Measurements from ENCODE around the gene LRRC51. TPM values are rescaled to one million over a fixed set of nuclear protein-coding genes. Genes with fewer than 3 reads are reported as not detected.

LRRC51 gene
- total and polyA plus RNA-seq, 2 donors (not counting 1 experiment from before 2014, with no cell fraction given), result 1.4 to 7.7 TPM

DNA sequence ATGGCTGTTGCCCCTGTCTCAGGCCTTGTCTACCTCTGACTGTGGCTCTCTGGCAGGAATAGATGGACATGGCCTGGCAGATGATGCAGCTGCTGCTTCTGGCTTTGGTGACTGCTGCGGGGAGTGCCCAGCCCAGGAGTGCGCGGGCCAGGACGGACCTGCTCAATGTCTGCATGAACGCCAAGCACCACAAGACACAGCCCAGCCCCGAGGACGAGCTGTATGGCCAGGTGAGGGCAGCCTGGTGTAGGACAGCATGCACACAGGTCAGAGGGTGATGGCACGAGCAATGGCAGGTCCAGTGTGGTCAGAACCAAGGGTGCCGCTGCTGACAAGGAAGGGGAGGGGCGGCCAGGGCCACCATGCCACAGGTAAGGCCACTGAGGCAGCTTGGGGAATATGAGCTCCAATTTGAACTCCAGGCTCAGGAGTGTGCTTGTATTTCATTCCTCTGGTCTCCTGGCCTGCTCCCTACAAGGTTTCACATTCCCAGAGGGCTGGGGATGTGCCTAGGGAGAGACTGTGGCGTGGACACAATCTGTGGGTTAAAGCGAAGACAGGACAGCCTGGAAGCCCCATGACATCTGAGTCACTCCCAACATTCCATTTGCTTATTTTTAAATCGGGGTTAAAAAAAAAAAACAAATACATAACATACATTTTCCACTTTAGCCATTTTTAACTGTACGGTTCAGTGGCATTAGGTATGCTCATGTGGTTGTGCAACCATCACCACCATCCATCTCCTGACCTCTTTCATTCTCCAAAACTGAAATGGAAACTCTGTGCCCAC is 55.4 kb downstream of the LRRC51 start:
- Mint-ChIP-seq H3K4me1 (no peaks in the 10 kb centered on the region), H3K27me3 (peaks cover 18% of the 10 kb centered on the region), H3K9me3 (ENCODE audit: insufficient read depth) (no peaks in the 10 kb centered on the region), H3K27ac (no peak overlapping the region), H3K4me3 (no peak overlapping the region)
- H3K4me2 ChIP-seq (replicated peaks; ENCODE audit: low read depth, low read length, poor library complexity, severe bottlenecking), result no peak overlapping the region
- H3K27me3 ChIP-seq (replicated peaks in 1 of 4; ENCODE audit: control extremely low read depth in 1 of 4, control insufficient read depth in 3 of 4, insufficient read depth in 4 of 4, low read length in 3 of 4), result peaks cover 0 to 5% (median 4%) of the 10 kb centered on the region in 4 experiments
- H3K79me2 ChIP-seq (ENCODE audit: control insufficient read depth, insufficient read depth, low read length), result no peaks in the 10 kb centered on the region
- ChIA-PET POLR2A (no interaction called here), CTCF (interaction anchor here (1.1 kb wide), 1 partner anchor 111 kb away, joined by 3 read pairs; no protein-coding TSS in a partner anchor)
- H3K27ac ChIP-seq (ENCODE audit: low read length in 2 of 2), result no peak overlapping the region
- no peaks in the 10 kb centered on the region for H3K36me3 ChIP-seq (replicated peaks in 1 of 2; ENCODE audit: control extremely low read depth in 1 of 2, control insufficient read depth in 1 of 2, extremely low read depth in 1 of 2, insufficient read depth in 2 of 2, low read length in 1 of 2)
- H4K20me1 ChIP-seq (ENCODE audit: control insufficient read depth, insufficient read depth, low read length, poor library complexity, severe bottlenecking), result no peaks in the 10 kb centered on the region
- no peak for ATAC-seq (ENCODE audit: low read depth)
- H2AFZ ChIP-seq (ENCODE audit: insufficient read depth, low read depth, low read length, poor library complexity, severe bottlenecking), result no peak overlapping the region
- H3K9me3 ChIP-seq (ENCODE audit: control extremely low read depth in 1 of 3, control insufficient read depth in 2 of 3, insufficient read depth in 1 of 3, low read length in 2 of 3), result no peaks in the 10 kb centered on the region
- H3K4me1 ChIP-seq (ENCODE audit: control insufficient read depth in 2 of 2, insufficient read depth in 2 of 2, low read length in 2 of 2), result no peaks in the 10 kb centered on the region
- H3K4me3 ChIP-seq (ENCODE audit: control extremely low read depth in 1 of 5, extremely low read depth in 1 of 5, insufficient read depth in 1 of 5, low read depth in 2 of 5, low read length in 4 of 5), result peak overlapping the region in 1 of 5 experiments; percentile 11
- no peak overlapping the region for H3K9ac ChIP-seq (ENCODE audit: low read length)
- DNase-seq, result no peak
- intact Hi-C loops (cut with micrococcal nuclease), result no loop called here
- no peak for TF ChIP-seq EZH2 (IDR thresholded peaks at IDR 0.05; ENCODE audit: borderline replicate concordance, insufficient read depth, low read depth, low read length, poor library complexity, severe bottlenecking)
- TF ChIP-seq, protein P1, sequence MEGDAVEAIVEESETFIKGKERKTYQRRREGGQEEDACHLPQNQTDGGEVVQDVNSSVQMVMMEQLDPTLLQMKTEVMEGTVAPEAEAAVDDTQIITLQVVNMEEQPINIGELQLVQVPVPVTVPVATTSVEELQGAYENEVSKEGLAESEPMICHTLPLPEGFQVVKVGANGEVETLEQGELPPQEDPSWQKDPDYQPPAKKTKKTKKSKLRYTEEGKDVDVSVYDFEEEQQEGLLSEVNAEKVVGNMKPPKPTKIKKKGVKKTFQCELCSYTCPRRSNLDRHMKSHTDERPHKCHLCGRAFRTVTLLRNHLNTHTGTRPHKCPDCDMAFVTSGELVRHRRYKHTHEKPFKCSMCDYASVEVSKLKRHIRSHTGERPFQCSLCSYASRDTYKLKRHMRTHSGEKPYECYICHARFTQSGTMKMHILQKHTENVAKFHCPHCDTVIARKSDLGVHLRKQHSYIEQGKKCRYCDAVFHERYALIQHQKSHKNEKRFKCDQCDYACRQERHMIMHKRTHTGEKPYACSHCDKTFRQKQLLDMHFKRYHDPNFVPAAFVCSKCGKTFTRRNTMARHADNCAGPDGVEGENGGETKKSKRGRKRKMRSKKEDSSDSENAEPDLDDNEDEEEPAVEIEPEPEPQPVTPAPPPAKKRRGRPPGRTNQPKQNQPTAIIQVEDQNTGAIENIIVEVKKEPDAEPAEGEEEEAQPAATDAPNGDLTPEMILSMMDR (IDR thresholded peaks at IDR 0.05), result no peak
- 94% methylated on average over 10 of the region's 14 CpGs for WGBS (ENCODE audit: insufficient coverage)

DNA sequence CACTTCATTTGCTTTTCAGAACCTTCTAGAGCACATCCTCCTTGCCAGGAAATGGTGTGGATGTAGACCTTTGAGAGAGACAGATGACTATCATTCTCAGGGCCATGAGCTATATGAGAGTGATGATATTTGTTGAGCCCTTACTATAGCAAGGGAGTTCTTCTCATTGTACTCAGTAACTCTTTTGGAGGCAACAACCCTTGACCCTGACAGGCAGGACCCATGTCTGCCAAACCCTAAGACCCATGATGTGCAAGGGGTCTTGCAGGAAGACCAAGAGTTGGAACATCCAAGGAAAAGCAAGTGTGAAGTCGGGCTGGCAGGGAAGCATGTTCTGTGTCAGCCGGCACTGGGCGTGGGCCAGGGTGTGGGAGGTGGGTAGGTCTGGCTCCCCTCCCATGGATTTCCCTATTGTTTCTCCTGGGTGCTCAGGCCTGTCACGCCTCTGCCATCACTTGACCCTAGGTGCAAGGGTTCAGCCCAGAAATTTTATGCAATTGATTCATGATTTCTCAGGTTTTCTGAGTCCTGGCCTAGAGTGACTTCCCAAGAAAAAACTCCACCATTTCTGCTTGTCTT is 56.1 kb downstream of the LRRC51 start:
- H3K4me1 ChIP-seq (ENCODE audit: control insufficient read depth in 2 of 2, insufficient read depth in 2 of 2, low read length in 2 of 2), result no peaks in the 10 kb centered on the region

More for the DNA sequence above, 56.1 kb downstream of the LRRC51 start:
- TF ChIP-seq, protein P1 (IDR thresholded peaks at IDR 0.05), result no peak
- TF ChIP-seq EZH2 (IDR thresholded peaks at IDR 0.05; ENCODE audit: borderline replicate concordance, insufficient read depth, low read depth, low read length, poor library complexity, severe bottlenecking), result no peak
- intact Hi-C loops (cut with micrococcal nuclease), result no loop called here
- DNase-seq (no peak), ATAC-seq (ENCODE audit: low read depth) (no peak)
- H3K27me3 Mint-ChIP-seq, result peaks cover 22% of the 10 kb centered on the region
- H3K4me1 Mint-ChIP-seq, result no peaks in the 10 kb centered on the region
- no peak overlapping the region for H3K27ac Mint-ChIP-seq
- ChIA-PET POLR2A (no interaction called here), CTCF (interaction anchor here (1.1 kb wide), 1 partner anchor 112 kb away, joined by 3 read pairs; no protein-coding TSS in a partner anchor)
- peaks cover 0 to 5% (median 4%) of the 10 kb centered on the region in 4 experiments for H3K27me3 ChIP-seq (replicated peaks in 1 of 4; ENCODE audit: control extremely low read depth in 1 of 4, control insufficient read depth in 3 of 4, insufficient read depth in 4 of 4, low read length in 3 of 4)
- H3K9me3 Mint-ChIP-seq (ENCODE audit: insufficient read depth), result no peaks in the 10 kb centered on the region
- no peak overlapping the region for H3K4me3 Mint-ChIP-seq
- H3K9me3 ChIP-seq (ENCODE audit: control extremely low read depth in 1 of 3, control insufficient read depth in 2 of 3, insufficient read depth in 1 of 3, low read length in 2 of 3), result no peaks in the 10 kb centered on the region
- H3K27ac ChIP-seq (ENCODE audit: low read length in 2 of 2), result no peak overlapping the region
- WGBS (ENCODE audit: insufficient coverage), result 93% methylated on average over 4 of the region's 4 CpGs
- no peaks in the 10 kb centered on the region for H4K20me1 ChIP-seq (ENCODE audit: control insufficient read depth, insufficient read depth, low read length, poor library complexity, severe bottlenecking)
- no peak overlapping the region for H3K4me2 ChIP-seq (replicated peaks; ENCODE audit: low read depth, low read length, poor library complexity, severe bottlenecking)
- H3K79me2 ChIP-seq (ENCODE audit: control insufficient read depth, insufficient read depth, low read length), result no peaks in the 10 kb centered on the region
- no peak overlapping the region for H3K4me3 ChIP-seq (ENCODE audit: control extremely low read depth in 1 of 5, extremely low read depth in 1 of 5, insufficient read depth in 1 of 5, low read depth in 2 of 5, low read length in 4 of 5)
- no peaks in the 10 kb centered on the region for H3K36me3 ChIP-seq (replicated peaks in 1 of 2; ENCODE audit: control extremely low read depth in 1 of 2, control insufficient read depth in 1 of 2, extremely low read depth in 1 of 2, insufficient read depth in 2 of 2, low read length in 1 of 2)
- H3K9ac ChIP-seq (ENCODE audit: low read length), result no peak overlapping the region
- no peak overlapping the region for H2AFZ ChIP-seq (ENCODE audit: insufficient read depth, low read depth, low read length, poor library complexity, severe bottlenecking)
